Measurements from ENCODE around the gene MTMR12. TPM values are rescaled to one million over a fixed set of nuclear protein-coding genes. Genes with fewer than 3 reads are reported as not detected.
"Not testable (repeated sequence)": the region's sequence is repeated elsewhere in the genome, so short reads cannot be mapped to it uniquely, and the experiment has no call there.

Gene MTMR12
- total RNA-seq, 1 donor = 19.9 TPM

GRCh38 chr5:32325616-32326015 lies 12.9 kb upstream of the MTMR12 start:
- no peak for TF ChIP-seq CTCF (IDR thresholded peaks at IDR 0.05; ENCODE audit: insufficient read depth, low read depth, low read length)
- DNase-seq (ENCODE audit: low read depth) = no peak
- no peak overlapping the region for H3K4me3 ChIP-seq (ENCODE audit: low read depth, low read length)

- peak; percentile 21 for DNase-seq (ENCODE audit: low read depth)
- TF ChIP-seq CTCF (IDR thresholded peaks at IDR 0.05; ENCODE audit: insufficient read depth, low read depth, low read length) = no peak
- H3K4me3 ChIP-seq (ENCODE audit: low read depth, low read length) = no peak overlapping the region
Observed at GRCh38 chr5:32325062-32325461, 12.3 kb upstream of the MTMR12 start.

- no peak for TF ChIP-seq CTCF (IDR thresholded peaks at IDR 0.05; ENCODE audit: insufficient read depth, low read depth, low read length)
- no peak for DNase-seq (ENCODE audit: low read depth)
- no peak overlapping the region for H3K4me3 ChIP-seq (ENCODE audit: low read depth, low read length)
Observed at GRCh38 chr5:32323741-32324140, 11.0 kb upstream of the MTMR12 start.

- no peak for TF ChIP-seq CTCF (IDR thresholded peaks at IDR 0.05; ENCODE audit: insufficient read depth, low read depth, low read length)
Observed at GRCh38 chr5:32322882-32323281, 10.1 kb upstream of the MTMR12 start.

GRCh38 chr5:32321787-32322186 lies 9.0 kb upstream of the MTMR12 start:
- not testable (repeated sequence) for H3K4me3 ChIP-seq (ENCODE audit: low read depth, low read length); DNase-seq (ENCODE audit: low read depth)

More at GRCh38 chr5:32322882-32323281, 10.1 kb upstream of the MTMR12 start:
- no peak for DNase-seq (ENCODE audit: low read depth)
- no peak overlapping the region for H3K4me3 ChIP-seq (ENCODE audit: low read depth, low read length)

- no peak for DNase-seq (ENCODE audit: low read depth)
Observed at GRCh38 chr5:32320576-32320975, 7.8 kb upstream of the MTMR12 start.

GRCh38 chr5:32319926-32320543 lies 7.3 kb upstream of the MTMR12 start:
- no peak overlapping the region for H3K4me3 ChIP-seq (ENCODE audit: low read depth, low read length)
- no peak for TF ChIP-seq CTCF (IDR thresholded peaks at IDR 0.05; ENCODE audit: insufficient read depth, low read depth, low read length)
- DNase-seq (ENCODE audit: low read depth) = no peak

More at GRCh38 chr5:32320576-32320975, 7.8 kb upstream of the MTMR12 start:
- no peak overlapping the region for H3K4me3 ChIP-seq (ENCODE audit: low read depth, low read length)
- no peak for TF ChIP-seq CTCF (IDR thresholded peaks at IDR 0.05; ENCODE audit: insufficient read depth, low read depth, low read length)
